ENCODE data around the gene NCOA7. TPM values are rescaled to one million over a fixed set of nuclear protein-coding genes. Genes with fewer than 3 reads are reported as not detected.

NCOA7 gene
- total RNA-seq, 1 experiment from 2014 or later, result 13.8 TPM

- Histone ChIP-seq H2AFZ (ENCODE audit: low read depth, low read length, poor library complexity, severe bottlenecking) (no peak overlapping the region), H3K9ac (ENCODE audit: low read length) (no peak overlapping the region), H3K4me2 (ENCODE audit: low read length) (no peak overlapping the region), H3K9me3 (ENCODE audit: control insufficient read depth in 1 of 2, insufficient read depth in 1 of 2, low read depth in 1 of 2, low read length in 2 of 2) (no peaks in the 10 kb centered on the region), H3K4me1 (ENCODE audit: control insufficient read depth in 1 of 2, insufficient read depth in 2 of 2, low read length in 2 of 2) (peaks cover 23 to 35% of the 10 kb centered on the region in 2 experiments), H3K79me2 (ENCODE audit: insufficient read depth, low read length) (no peaks in the 10 kb centered on the region), H3K27me3 (ENCODE audit: insufficient read depth, low read length) (no peaks in the 10 kb centered on the region), H3K9me2 (ENCODE audit: insufficient read depth) (no peaks in the 10 kb centered on the region), H4K20me1 (ENCODE audit: insufficient read depth) (no peaks in the 10 kb centered on the region), H3K4me3 (replicated peaks in 1 of 2; ENCODE audit: low read depth in 1 of 2, low read length in 2 of 2) (no peak overlapping the region), H3K27ac (ENCODE audit: low read depth, low read length) (no peak overlapping the region), H3K36me3 (ENCODE audit: control insufficient read depth in 1 of 2, insufficient read depth in 2 of 2, low read length in 2 of 2) (no peaks in the 10 kb centered on the region)
- ChIA-PET CTCF (interaction anchor here (1.3 kb wide), 1 partner anchor 192 kb away, joined by 3 read pairs; the partner anchor contains the start of gene TRMT11), RAD21 (ENCODE audit: low non-redundant PET in 1 of 2, low total read pairs in 2 of 2, uncharacterized antibody in 2 of 2, unreplicated experiment in 2 of 2) (no interaction called here), POLR2A (no interaction called here)
- BruUV-seq (replicated peaks), result no TSS peak
- intact Hi-C loops (cut with micrococcal nuclease), result no loop called here
- DNase-seq (ENCODE audit: low read depth, low spot score) (no peak), ATAC-seq (no peak)
- TF ChIP-seq, protein P1, sequence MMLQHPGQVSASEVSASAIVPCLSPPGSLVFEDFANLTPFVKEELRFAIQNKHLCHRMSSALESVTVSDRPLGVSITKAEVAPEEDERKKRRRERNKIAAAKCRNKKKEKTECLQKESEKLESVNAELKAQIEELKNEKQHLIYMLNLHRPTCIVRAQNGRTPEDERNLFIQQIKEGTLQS (IDR thresholded peaks at IDR 0.05), result no peak
- TF ChIP-seq CEBPB (IDR thresholded peaks at IDR 0.05; ENCODE audit: low read depth), result no peak
- TF ChIP-seq POLR2AphosphoS5 (IDR thresholded peaks at IDR 0.05; ENCODE audit: low read depth, low read length), result no peak
- no peak for TF ChIP-seq SP1 (IDR thresholded peaks at IDR 0.05; ENCODE audit: low read depth)
- no peak for TF ChIP-seq SIN3A (IDR thresholded peaks at IDR 0.05; ENCODE audit: low read depth)
- TF ChIP-seq ELF1 (IDR thresholded peaks at IDR 0.05; ENCODE audit: borderline replicate concordance, low read depth), result no peak
- TF ChIP-seq ZBTB33 (IDR thresholded peaks at IDR 0.05; ENCODE audit: extremely low read depth, insufficient replicate concordance, low read length), result no peak
- TF ChIP-seq EZH2phosphoT487 (IDR thresholded peaks at IDR 0.05; ENCODE audit: borderline replicate concordance), result no peak
- no peak for TF ChIP-seq CTCF (IDR thresholded peaks at IDR 0.05 in 2 of 3, conservative IDR thresholded peaks at IDR 0.05 in 1 of 3; ENCODE audit: borderline replicate concordance in 1 of 3, insufficient read depth in 1 of 3, low read depth in 2 of 3, low read length in 2 of 3)
- no peak for TF ChIP-seq ZFX (IDR thresholded peaks at IDR 0.05)
- no peak for TF ChIP-seq POLR2A (IDR thresholded peaks at IDR 0.05; ENCODE audit: borderline replicate concordance, extremely low read depth, insufficient read depth, insufficient read length)
- TF ChIP-seq CBX3 (IDR thresholded peaks at IDR 0.05; ENCODE audit: low read depth), result no peak
- no peak for TF ChIP-seq ZNF274 (IDR thresholded peaks at IDR 0.05; ENCODE audit: low read depth, low read length)
- no peak for TF ChIP-seq SRF (IDR thresholded peaks at IDR 0.05; ENCODE audit: low read depth)
Observed at GRCh38 chr6:125793863-125794262, 3.1 kb downstream of the NCOA7 start.
